Mammary epithelial cell (primary cell): ENCODE measurements around the gene HERC3.

Experiments used
- CTCF ChIP-seq, 2 donors: IDR thresholded peaks in 1 of 2; conservative IDR thresholded peaks in 1 of 2; 2 replicates each; pipeline ENCODE4 v1.5.1; 2011 to 2012; ENCODE audit warnings: inconsistent platforms in 2 of 2, low read length in 2 of 2, mild to moderate bottlenecking in 2 of 2, control low read depth in 1 of 2, low read depth in 1 of 2; ENCODE audit not compliant: insufficient read depth in 1 of 2; ENCODE audit errors: extremely low read depth in 1 of 2
- EZH2 ChIP-seq: IDR thresholded peaks from 2 replicates; pipeline ENCODE4 v1.6.1; 2012; ENCODE audit warnings: low read length, inconsistent platforms, borderline replicate concordance

GRCh38 chr4:88660446-88661294 is 68.4 kb downstream of the HERC3 start:
- no peak for TF ChIP-seq EZH2
- no peak for TF ChIP-seq CTCF (conservative IDR thresholded peaks at IDR 0.05 in 1 of 2, IDR thresholded peaks at IDR 0.05 in 1 of 2; ENCODE audit: extremely low read depth in 1 of 2, insufficient read depth in 1 of 2, low read depth in 1 of 2, low read length in 2 of 2)
